ENCODE results near the gene FAM149B1.

The FAM149B1 gene

GRCh38 chr10:73174148-73174925 is 6.4 kb downstream of the FAM149B1 start:
- DNase-seq: no peak

GRCh38 chr10:73182568-73182967 is 14.6 kb downstream of the FAM149B1 start:
- DNase-seq: no peak

DNA sequence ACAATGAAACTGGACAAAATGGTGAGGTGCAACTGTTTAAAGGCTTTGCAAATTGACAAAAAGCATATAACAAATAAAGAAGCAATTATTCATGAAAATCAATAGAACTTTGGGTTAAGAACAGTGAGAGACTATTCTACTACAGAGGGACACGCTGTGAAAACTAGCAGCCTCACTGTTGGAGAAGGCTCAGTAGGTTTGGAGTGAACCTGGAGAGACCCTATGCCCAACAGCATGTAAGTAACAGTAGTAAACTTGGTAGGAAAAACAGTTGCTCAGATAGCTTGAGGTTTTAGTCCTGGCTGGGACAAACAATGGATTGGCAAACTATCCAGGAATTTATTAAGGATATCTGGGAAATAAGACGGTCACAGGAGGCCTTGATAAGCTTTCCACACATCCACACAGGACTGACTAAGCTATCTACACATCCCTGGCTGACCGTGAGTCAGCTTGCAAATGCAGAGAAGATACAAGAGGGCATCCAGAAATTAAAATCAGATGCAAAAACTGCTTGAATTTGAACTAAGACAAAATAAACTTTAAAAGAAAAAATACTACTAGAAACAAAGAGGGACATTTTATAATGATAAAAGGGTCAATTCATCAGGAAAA is 15.9 kb downstream of the FAM149B1 start:
- no peak for DNase-seq

DNA sequence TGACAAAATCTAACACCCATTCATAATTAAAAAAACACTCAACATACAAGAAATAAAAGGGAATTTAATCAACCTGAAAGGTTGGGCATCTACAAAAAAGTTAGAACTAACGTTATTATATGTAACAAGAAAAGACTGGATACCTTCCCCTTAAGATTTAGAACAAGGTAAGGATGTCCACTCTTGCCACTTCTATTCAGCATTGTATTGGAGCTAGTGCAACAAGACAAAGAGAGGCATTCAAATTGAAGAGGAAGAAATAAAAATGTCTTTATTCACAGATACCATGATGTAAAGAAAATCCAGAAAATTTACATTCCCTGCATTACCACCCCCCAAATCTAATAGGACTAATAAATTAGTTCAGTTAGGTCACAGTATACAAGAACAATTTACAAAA is 18.3 kb downstream of the FAM149B1 start:
- no peak for DNase-seq

- DNase-seq: no peak
Measured at GRCh38 chr10:73190188-73190587, 22.3 kb downstream of the FAM149B1 start.

DNA sequence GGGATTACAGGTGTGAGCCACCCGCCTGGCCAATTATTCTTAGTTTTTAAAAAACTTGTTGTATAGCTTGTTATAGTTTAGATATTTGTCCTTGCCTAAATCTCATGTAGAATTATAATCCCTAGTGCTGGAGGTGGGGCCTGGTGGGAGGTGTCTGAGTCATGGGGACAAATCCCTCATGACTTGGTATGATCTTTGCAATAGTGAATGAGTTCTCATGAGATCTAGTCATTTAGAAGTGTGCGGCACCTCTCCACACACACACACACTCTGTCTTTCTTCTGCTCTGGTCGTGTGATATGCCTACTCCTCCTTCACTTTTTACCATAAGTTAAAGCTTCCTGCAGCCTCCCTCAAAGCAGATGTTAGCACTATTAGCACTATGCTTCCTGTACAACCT is 37.2 kb downstream of the FAM149B1 start:
- no peak for DNase-seq

- no peak for DNase-seq
Measured at GRCh38 chr10:73205890-73206289, 38.0 kb downstream of the FAM149B1 start.

GRCh38 chr10:73206385-73206784 is 38.5 kb downstream of the FAM149B1 start:
- no peak for DNase-seq

GRCh38 chr10:73207883-73208282 is 40.0 kb downstream of the FAM149B1 start:
- DNase-seq: no peak

GRCh38 chr10:73209705-73210104 is 41.8 kb downstream of the FAM149B1 start:
- DNase-seq: no peak

GRCh38 chr10:73210395-73211105 is 42.6 kb downstream of the FAM149B1 start:
- DNase-seq: no peak

- no peak for DNase-seq
Measured at GRCh38 chr10:73211106-73211811, 43.3 kb downstream of the FAM149B1 start.

DNA sequence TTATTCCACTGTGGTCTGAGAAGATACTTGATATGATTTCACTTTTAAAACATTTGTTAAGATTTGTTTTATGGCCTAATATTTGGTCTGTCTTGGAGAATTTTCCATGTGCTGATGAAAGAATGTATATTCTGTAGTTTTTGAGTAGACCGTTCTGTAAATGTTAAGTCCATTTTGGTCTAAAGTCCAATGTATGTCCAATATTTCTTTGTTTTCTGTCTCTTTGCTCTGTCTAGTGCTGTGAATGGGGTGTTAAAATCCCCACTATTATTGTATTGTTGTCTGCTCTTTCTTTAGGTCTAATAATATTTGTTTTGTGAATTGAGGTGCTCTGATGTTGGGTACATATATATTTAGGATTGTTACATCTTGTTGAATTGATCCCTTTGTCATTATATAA is 47.8 kb downstream of the FAM149B1 start:
- DNase-seq: no peak

GRCh38 chr10:73217628-73218027 is 49.7 kb downstream of the FAM149B1 start:
- DNase-seq: no peak

GRCh38 chr10:73218431-73219191 is 50.7 kb downstream of the FAM149B1 start:
- peak; percentile 4 for DNase-seq

- no peak for DNase-seq
Measured at GRCh38 chr10:73219384-73219783, 51.5 kb downstream of the FAM149B1 start.

DNA sequence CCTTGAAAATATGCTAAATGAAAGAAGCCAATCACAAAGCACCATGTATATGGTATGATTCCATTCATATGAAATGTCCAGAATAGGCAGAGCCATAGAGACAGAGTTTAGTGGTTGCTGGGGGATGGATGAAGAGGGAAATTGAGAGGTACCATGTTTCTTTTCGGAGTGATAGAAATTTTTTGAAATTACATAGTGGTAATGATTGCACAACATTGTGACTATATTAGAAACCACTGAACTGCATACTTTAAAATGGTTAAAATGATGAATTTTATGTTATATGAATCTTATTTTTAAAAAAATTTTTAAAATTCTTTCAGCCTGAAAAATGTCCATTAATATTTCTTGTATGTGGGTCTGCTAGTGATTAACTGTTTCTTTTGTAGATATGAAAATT is 53.1 kb downstream of the FAM149B1 start:
- DNase-seq: no peak

DNA sequence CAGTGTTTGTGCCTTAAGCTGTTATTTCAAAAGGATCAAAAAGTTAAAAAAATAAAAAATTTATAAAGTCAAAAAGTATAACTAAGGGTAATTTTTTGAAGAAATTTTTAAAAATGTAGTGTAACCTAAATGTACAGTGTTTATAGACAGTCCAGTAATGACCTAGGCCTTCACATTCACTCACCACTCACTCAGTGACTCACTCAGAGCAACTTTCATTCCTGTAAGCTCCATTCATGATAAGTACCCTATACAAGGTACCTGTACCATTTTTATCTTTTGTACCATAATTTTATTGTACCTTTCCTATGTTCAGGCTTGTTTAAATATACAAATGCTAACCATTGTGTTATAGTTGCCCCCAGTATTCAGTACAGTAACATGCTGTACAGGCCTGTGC is 57.6 kb downstream of the FAM149B1 start:
- DNase-seq: no peak

DNA sequence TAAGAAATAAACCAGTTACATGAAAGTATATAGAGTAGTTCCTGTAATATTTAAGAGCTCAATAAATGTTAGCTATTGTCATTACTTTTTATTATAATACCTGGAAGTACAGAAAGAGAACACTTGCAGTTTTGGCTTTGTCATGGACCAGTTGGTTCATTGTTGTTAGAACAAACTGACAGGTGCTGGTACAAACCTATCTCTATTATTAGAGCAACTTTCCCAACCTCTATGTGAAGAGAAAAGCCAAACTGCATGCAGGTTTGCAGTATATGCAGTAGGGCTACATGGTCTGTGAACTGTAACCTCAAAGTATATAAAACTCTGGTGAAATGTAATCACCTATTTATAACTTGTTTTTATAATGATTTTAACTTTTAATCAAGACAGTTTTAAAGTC is 58.7 kb downstream of the FAM149B1 start:
- DNase-seq: no peak

- DNase-seq: no peak
Measured at GRCh38 chr10:73228247-73228646, 60.3 kb downstream of the FAM149B1 start.

DNA sequence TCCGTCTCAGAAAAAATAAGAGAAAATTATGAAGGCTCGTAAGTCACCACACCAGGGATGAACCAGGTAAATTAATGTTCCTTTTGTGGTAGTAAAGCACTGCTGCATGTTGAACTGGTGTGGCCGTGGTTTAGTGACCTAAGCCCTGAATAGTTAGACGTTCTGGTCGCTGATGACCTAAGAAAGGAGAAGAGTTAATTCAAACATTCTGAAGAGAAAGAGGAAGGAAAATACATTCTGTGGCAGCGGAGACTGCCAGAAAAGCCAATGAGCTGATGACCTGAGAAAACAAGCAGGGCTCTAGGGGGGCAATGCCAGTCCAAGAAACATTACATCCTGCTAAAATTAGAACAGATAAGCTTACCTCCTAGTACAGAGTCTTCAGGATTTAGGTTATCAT is 61.6 kb downstream of the FAM149B1 start:
- no peak for DNase-seq

DNA sequence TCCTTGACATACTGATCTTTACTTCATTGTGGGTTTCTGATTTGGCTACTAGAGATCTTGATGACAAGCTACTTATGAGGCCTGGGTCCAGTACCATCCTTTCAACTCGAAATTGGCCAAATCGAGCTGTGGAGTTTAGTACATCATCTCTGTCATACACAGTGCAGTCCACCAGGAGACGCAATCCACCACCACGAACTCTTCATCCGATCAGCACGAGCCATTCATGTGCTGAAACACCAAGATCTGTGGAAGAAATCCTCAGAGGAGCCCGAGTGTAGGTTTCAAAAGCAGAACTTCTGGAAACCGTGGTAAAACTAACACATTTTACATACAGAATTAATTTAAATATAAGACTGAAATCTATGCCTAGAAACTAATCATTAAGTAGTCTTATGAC is 65.0 kb downstream of the FAM149B1 start:
- DNase-seq: no peak

- DNase-seq: no peak
Measured at GRCh38 chr10:73233883-73234282, 66.0 kb downstream of the FAM149B1 start.

Measured in NCI-H69 (cell line).